ENCODE data around the gene EPHA2. TPM values are rescaled to one million over a fixed set of nuclear protein-coding genes. Genes with fewer than 3 reads are reported as not detected.

EPHA2 gene
- polyA plus RNA-seq, 2 of the 4 experiments (the other 2 are of a cell fraction) = 59.3 to 93.2 TPM

DNA sequence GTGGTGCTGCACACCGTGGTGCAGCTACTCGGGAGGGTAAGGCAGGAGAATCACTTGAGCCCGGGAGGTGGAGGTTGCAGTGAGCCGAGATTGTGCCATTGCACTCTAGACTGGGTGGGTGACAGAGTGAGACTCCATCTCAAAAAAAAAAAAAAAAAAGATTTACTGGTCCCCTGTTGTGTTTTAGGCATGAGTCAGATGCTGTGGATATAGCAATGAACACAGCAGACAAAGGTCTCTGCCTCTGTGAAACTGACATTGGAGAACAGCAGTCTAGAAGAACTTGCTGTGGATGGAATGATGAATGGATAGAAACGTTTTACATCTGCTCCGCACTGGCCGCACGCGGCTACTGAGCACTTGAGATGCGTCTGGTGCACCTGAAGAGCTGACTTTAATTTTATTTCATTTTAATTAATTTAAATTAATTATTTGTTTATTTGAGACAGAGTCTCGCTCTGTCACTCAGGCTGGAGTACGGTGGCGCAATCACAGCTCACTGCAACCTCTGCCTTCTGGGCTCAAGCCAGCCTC, 24.5 kb upstream of the EPHA2 start:
- no peak for ATAC-seq
- CTCF ChIA-PET = interaction anchor here (0.7 to 14.7 kb wide), 5 partner anchors 12 to 108 kb away, joined by 3 to 318 read pairs (median 4); partner anchors contain the start of gene EPHA2
- peaks cover 94% of the 10 kb centered on the region for H3K4me1 ChIP-seq
- peaks cover 3% of the 10 kb centered on the region; the same call in 1 of the 3 replicates for H3K9me3 ChIP-seq
- 57% methylated on average over 13 of the region's 13 CpGs for WGBS (ENCODE audit: missing lambda C conversion rate)
- H3K27ac ChIP-seq = peak overlapping the region; percentile 96 to 97
- TF ChIP-seq MAZ (IDR thresholded peaks at IDR 0.05; ENCODE audit: borderline replicate concordance, low read depth, low read length) (no peak), JUNB (IDR thresholded peaks at IDR 0.05) (no peak), SMC3 (IDR thresholded peaks at IDR 0.05) (no peak), FOSL2 (IDR thresholded peaks at IDR 0.05) (no peak), FOSL2 (CRISPR knock-in tag; IDR thresholded peaks at IDR 0.05) (0 out of 2 replicates have a peak, but pooled peaks have one; percentile 3), CEBPB (IDR thresholded peaks at IDR 0.05) (peak in 1 of 2 experiments; percentile 40; a peak in 1 of 4 replicates)
- no peak for FAIRE-seq
- POLR2A ChIA-PET = interaction anchor here (0.6 to 4.0 kb wide), 4 partner anchors 14 to 40 kb away, joined by 3 to 35 read pairs (median 8); partner anchors contain the start of gene EPHA2
- H3K4me3 ChIP-seq = no peak overlapping the region
- DNase-seq (ENCODE audit: low read depth in 1 of 2, low spot score in 1 of 2) = peak in 1 of 2 experiments; percentile 60
- H3K4me2 ChIP-seq = peak overlapping the region; percentile 26

DNA sequence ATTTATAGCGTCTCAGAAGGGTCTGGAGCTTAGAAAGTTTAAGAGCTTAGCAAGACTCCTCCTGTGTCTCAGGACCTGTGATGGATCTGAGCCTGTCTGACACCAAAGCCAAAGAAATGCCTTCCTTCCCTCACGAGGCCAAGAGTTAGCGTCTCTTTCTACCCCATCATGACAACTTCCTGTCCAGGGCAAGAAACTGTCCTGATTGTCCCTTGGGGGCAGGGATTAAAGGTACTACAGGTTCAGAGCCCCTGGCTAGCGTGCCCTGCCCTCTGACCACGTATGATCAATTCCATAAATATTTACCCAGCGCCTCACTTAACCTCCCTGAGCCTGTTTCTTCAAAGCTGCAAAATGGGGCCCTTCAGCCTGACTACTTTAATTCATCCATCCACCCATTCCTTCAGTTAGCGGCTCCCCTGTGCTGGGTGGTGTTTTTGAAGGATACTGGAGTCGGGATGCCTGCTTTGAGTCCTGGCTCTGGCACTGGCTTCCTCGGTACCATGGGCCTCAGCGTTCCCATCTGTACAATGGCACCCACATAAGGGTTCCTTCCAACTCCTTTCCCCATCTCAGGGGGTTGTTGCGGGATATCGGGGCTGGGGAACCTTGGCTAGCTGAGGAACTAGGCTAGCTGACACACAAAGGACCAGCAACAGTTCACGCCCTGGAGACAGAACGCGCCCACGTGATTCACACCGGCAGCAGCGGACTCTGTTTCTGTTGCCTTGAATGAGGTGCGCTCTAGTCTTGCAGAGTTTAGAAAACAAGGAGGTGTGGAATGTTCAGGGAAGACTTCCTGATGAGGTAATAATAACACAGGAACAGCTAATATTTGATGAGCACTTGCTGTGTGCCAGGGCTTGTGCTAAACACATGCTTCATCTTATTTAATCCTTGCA, 23.0 kb upstream of the EPHA2 start:
- FAIRE-seq = no peak
- TF ChIP-seq, protein P1, sequence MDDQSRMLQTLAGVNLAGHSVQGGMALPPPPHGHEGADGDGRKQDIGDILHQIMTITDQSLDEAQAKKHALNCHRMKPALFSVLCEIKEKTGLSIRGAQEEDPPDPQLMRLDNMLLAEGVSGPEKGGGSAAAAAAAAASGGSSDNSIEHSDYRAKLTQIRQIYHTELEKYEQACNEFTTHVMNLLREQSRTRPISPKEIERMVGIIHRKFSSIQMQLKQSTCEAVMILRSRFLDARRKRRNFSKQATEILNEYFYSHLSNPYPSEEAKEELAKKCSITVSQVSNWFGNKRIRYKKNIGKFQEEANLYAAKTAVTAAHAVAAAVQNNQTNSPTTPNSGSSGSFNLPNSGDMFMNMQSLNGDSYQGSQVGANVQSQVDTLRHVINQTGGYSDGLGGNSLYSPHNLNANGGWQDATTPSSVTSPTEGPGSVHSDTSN (IDR thresholded peaks at IDR 0.05) = no peak
- TF ChIP-seq PHF8 (IDR thresholded peaks at IDR 0.05; ENCODE audit: borderline replicate concordance, low read depth) = no peak
- TF ChIP-seq GATA3 (IDR thresholded peaks at IDR 0.05; ENCODE audit: borderline replicate concordance) = no peak
- no peak for TF ChIP-seq ZC3H11A (IDR thresholded peaks at IDR 0.05)
- TF ChIP-seq HDAC2 (IDR thresholded peaks at IDR 0.05) = peak; percentile 93
- no peak for TF ChIP-seq POLR2A (IDR thresholded peaks at IDR 0.05; ENCODE audit: low read length)
- TF ChIP-seq, protein P2, sequence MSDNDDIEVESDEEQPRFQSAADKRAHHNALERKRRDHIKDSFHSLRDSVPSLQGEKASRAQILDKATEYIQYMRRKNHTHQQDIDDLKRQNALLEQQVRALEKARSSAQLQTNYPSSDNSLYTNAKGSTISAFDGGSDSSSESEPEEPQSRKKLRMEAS (IDR thresholded peaks at IDR 0.05) = peak; percentile 38; the same call in 1 of the 2 replicates
- TF ChIP-seq SREBF2 (IDR thresholded peaks at IDR 0.05) = no peak
- TF ChIP-seq CHD4 (IDR thresholded peaks at IDR 0.05; ENCODE audit: borderline replicate concordance) = 0 out of 2 replicates have a peak, but pooled peaks have one; percentile 78
- TF ChIP-seq HOXB5 (CRISPR knock-in tag; IDR thresholded peaks at IDR 0.05) = no peak
- TF ChIP-seq, protein P3, sequence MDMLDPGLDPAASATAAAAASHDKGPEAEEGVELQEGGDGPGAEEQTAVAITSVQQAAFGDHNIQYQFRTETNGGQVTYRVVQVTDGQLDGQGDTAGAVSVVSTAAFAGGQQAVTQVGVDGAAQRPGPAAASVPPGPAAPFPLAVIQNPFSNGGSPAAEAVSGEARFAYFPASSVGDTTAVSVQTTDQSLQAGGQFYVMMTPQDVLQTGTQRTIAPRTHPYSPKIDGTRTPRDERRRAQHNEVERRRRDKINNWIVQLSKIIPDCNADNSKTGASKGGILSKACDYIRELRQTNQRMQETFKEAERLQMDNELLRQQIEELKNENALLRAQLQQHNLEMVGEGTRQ (IDR thresholded peaks at IDR 0.05) = no peak
- TF ChIP-seq, protein P4, sequence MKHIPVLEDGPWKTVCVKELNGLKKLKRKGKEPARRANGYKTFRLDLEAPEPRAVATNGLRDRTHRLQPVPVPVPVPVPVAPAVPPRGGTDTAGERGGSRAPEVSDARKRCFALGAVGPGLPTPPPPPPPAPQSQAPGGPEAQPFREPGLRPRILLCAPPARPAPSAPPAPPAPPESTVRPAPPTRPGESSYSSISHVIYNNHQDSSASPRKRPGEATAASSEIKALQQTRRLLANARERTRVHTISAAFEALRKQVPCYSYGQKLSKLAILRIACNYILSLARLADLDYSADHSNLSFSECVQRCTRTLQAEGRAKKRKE (CRISPR knock-in tag; IDR thresholded peaks at IDR 0.05; ENCODE audit: low read depth) = no peak
- TF ChIP-seq FOSB (CRISPR knock-in tag; IDR thresholded peaks at IDR 0.05) = no peak
- no peak for TF ChIP-seq TP53 (CRISPR knock-in tag; IDR thresholded peaks at IDR 0.05)
- TF ChIP-seq, protein P5, sequence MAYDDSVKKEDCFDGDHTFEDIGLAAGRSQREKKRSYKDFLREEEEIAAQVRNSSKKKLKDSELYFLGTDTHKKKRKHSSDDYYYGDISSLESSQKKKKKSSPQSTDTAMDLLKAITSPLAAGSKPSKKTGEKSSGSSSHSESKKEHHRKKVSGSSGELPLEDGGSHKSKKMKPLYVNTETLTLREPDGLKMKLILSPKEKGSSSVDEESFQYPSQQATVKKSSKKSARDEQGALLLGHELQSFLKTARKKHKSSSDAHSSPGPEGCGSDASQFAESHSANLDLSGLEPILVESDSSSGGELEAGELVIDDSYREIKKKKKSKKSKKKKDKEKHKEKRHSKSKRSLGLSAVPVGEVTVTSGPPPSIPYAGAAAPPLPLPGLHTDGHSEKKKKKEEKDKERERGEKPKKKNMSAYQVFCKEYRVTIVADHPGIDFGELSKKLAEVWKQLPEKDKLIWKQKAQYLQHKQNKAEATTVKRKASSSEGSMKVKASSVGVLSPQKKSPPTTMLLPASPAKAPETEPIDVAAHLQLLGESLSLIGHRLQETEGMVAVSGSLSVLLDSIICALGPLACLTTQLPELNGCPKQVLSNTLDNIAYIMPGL (CRISPR knock-in tag; IDR thresholded peaks at IDR 0.05; ENCODE audit: borderline replicate concordance) = no peak
- TF ChIP-seq MYC (IDR thresholded peaks at IDR 0.05; ENCODE audit: borderline replicate concordance, low read length) = no peak
- TF ChIP-seq FOSL2 (IDR thresholded peaks at IDR 0.05) = no peak
- TF ChIP-seq FOSL2 (CRISPR knock-in tag; IDR thresholded peaks at IDR 0.05) = 0 out of 2 replicates have a peak, but pooled peaks have one; percentile 1
- TF ChIP-seq, protein P6, sequence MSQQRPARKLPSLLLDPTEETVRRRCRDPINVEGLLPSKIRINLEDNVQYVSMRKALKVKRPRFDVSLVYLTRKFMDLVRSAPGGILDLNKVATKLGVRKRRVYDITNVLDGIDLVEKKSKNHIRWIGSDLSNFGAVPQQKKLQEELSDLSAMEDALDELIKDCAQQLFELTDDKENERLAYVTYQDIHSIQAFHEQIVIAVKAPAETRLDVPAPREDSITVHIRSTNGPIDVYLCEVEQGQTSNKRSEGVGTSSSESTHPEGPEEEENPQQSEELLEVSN (IDR thresholded peaks at IDR 0.05; ENCODE audit: borderline replicate concordance, low read depth) = peak; percentile 53; the same call in 1 of the 2 replicates
- TF ChIP-seq MAFK (IDR thresholded peaks at IDR 0.05; ENCODE audit: partially characterized antibody) = no peak
- peak; percentile 99 for TF ChIP-seq KDM1A (IDR thresholded peaks at IDR 0.05; ENCODE audit: low read depth)
- no peak for TF ChIP-seq RNF2 (IDR thresholded peaks at IDR 0.05; ENCODE audit: borderline replicate concordance, low read depth)
- TF ChIP-seq, protein P7, sequence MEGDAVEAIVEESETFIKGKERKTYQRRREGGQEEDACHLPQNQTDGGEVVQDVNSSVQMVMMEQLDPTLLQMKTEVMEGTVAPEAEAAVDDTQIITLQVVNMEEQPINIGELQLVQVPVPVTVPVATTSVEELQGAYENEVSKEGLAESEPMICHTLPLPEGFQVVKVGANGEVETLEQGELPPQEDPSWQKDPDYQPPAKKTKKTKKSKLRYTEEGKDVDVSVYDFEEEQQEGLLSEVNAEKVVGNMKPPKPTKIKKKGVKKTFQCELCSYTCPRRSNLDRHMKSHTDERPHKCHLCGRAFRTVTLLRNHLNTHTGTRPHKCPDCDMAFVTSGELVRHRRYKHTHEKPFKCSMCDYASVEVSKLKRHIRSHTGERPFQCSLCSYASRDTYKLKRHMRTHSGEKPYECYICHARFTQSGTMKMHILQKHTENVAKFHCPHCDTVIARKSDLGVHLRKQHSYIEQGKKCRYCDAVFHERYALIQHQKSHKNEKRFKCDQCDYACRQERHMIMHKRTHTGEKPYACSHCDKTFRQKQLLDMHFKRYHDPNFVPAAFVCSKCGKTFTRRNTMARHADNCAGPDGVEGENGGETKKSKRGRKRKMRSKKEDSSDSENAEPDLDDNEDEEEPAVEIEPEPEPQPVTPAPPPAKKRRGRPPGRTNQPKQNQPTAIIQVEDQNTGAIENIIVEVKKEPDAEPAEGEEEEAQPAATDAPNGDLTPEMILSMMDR (IDR thresholded peaks at IDR 0.05) = no peak
- TF ChIP-seq JUN (IDR thresholded peaks at IDR 0.05) = peak in 1 of 2 experiments; percentile 36; a peak in 2 of 5 replicates
- H3K4me2 ChIP-seq = peak overlapping the region; percentile 65
- 52% methylated on average over 19 of the region's 19 CpGs for WGBS (ENCODE audit: missing lambda C conversion rate)
- H3K9me3 ChIP-seq = peaks cover 3% of the 10 kb centered on the region; the same call in 1 of the 3 replicates
- H3K4me1 ChIP-seq = peaks cover 96% of the 10 kb centered on the region
- ChIA-PET CTCF (interaction anchor here (0.7 to 14.7 kb wide), 2 partner anchors 78 to 98 kb away, joined by 3 to 318 read pairs; no protein-coding TSS in a partner anchor), POLR2A (interaction anchor here (0.8 kb wide), 1 partner anchor 23 kb away, joined by 3 read pairs; the partner anchor contains the start of gene EPHA2)
- ATAC-seq = no peak; a peak in 1 of 6 replicates
- peak in 1 of 2 experiments; percentile 83 for DNase-seq (ENCODE audit: low read depth in 1 of 2, low spot score in 1 of 2)
- peak overlapping the region; percentile 96 to 97 for H3K27ac ChIP-seq
- H3K4me3 ChIP-seq = no peak overlapping the region

All from A549 (cell line).